Measurements from ENCODE around the gene PPP4R1.

DNA sequence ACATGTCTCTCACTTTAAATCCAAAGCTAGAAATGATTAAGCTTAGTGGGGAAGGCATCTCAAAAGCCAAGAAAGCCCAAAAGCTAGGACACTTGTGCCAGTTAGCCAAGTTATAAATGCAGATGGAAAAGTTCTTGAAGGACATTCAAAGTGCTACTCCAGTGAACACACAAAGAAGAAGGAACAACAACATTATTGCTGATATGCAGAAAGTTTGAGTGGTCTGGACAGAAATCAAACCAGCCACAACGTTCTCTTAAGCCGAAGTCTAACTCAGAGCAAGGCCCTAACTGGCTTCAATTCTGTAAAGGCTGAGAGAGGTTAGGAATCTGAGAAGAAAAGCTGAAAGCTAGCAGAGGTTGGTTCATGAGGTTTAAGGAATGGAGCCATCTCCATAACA lies 49.0 kb downstream of the PPP4R1 start:
- TF ChIP-seq, protein P1, sequence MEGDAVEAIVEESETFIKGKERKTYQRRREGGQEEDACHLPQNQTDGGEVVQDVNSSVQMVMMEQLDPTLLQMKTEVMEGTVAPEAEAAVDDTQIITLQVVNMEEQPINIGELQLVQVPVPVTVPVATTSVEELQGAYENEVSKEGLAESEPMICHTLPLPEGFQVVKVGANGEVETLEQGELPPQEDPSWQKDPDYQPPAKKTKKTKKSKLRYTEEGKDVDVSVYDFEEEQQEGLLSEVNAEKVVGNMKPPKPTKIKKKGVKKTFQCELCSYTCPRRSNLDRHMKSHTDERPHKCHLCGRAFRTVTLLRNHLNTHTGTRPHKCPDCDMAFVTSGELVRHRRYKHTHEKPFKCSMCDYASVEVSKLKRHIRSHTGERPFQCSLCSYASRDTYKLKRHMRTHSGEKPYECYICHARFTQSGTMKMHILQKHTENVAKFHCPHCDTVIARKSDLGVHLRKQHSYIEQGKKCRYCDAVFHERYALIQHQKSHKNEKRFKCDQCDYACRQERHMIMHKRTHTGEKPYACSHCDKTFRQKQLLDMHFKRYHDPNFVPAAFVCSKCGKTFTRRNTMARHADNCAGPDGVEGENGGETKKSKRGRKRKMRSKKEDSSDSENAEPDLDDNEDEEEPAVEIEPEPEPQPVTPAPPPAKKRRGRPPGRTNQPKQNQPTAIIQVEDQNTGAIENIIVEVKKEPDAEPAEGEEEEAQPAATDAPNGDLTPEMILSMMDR (IDR thresholded peaks at IDR 0.05; ENCODE audit: insufficient read depth, low read length), result no peak
- TF ChIP-seq POLR2AphosphoS5 (IDR thresholded peaks at IDR 0.05; ENCODE audit: low read depth), result no peak
- TF ChIP-seq, protein P2, sequence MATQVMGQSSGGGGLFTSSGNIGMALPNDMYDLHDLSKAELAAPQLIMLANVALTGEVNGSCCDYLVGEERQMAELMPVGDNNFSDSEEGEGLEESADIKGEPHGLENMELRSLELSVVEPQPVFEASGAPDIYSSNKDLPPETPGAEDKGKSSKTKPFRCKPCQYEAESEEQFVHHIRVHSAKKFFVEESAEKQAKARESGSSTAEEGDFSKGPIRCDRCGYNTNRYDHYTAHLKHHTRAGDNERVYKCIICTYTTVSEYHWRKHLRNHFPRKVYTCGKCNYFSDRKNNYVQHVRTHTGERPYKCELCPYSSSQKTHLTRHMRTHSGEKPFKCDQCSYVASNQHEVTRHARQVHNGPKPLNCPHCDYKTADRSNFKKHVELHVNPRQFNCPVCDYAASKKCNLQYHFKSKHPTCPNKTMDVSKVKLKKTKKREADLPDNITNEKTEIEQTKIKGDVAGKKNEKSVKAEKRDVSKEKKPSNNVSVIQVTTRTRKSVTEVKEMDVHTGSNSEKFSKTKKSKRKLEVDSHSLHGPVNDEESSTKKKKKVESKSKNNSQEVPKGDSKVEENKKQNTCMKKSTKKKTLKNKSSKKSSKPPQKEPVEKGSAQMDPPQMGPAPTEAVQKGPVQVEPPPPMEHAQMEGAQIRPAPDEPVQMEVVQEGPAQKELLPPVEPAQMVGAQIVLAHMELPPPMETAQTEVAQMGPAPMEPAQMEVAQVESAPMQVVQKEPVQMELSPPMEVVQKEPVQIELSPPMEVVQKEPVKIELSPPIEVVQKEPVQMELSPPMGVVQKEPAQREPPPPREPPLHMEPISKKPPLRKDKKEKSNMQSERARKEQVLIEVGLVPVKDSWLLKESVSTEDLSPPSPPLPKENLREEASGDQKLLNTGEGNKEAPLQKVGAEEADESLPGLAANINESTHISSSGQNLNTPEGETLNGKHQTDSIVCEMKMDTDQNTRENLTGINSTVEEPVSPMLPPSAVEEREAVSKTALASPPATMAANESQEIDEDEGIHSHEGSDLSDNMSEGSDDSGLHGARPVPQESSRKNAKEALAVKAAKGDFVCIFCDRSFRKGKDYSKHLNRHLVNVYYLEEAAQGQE (IDR thresholded peaks at IDR 0.05; ENCODE audit: insufficient replicate concordance, low read depth), result no peak

All from HL-60 (cell line).